Measurements from ENCODE around the gene CAMK1D.
"Not testable (repeated sequence)": the region's sequence is repeated elsewhere in the genome, so short reads cannot be mapped to it uniquely, and the experiment has no call there.

Gene CAMK1D

DNA sequence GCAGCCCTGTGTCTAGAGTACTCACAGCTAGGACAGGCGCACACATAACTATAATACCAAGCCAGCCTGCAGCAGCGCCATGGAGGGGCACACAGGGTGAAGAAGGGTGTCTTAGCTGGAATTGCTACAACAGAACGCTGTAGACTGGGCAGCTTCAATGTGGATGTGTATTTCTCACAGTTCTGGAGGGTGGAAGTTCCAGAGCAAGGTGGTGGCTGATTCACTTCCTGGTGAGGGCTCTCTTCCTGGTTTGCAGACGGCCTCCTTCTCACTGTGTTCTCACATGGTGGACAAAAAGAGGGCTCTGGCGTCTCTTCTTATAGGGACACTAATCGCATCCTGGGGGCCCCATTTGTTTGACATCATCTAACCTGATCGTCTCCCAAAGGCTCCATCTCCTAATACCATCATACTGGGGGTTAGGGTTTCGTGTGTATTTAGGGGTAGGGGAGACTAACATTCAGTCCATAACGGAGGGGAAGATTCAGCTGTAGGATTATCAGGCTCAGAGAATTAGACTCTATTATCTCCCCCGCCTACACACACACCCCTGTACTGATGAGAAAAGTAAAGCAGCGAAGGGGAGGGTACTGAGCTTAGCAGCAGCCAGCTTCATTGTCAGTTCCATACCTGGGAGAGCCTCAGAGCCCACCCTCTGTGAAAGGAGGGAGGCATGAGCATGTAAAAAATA lies 363.1 kb downstream of the CAMK1D start:
- no peak overlapping the region for H3K4me3 ChIP-seq (ENCODE audit: low read depth, low read length)
- no peak for DNase-seq (ENCODE audit: low read depth)

DNA sequence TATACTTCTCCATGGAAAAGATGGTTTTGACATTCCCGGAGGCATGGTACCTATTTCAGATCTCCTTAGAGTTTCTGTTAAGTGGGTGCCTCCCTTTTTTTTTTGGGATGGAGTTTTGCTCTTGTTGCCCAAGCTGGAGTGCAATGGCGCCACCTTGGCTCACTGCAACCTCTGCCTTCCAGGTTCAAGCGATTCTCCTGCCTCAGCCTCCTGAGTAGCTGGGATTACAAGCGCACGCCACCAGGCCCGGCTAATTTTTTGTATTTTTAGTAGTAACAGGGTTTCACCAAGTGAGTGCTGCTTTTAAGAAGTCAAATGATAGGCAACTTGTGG lies 363.6 kb downstream of the CAMK1D start:
- H3K4me3 ChIP-seq (ENCODE audit: low read depth, low read length): not testable (repeated sequence)

GRCh38 chr10:12716042-12716441 lies 366.7 kb downstream of the CAMK1D start:
- no peak overlapping the region for H3K4me3 ChIP-seq (ENCODE audit: low read depth, low read length)
- no peak for DNase-seq (ENCODE audit: low read depth)

More for the DNA sequence above, 363.6 kb downstream of the CAMK1D start:
- DNase-seq (ENCODE audit: low read depth): not testable (repeated sequence)

- no peak for DNase-seq (ENCODE audit: low read depth)
- H3K4me3 ChIP-seq (ENCODE audit: low read depth, low read length): no peak overlapping the region
Measured at GRCh38 chr10:12717981-12718707, 368.8 kb downstream of the CAMK1D start.

- no peak overlapping the region for H3K4me3 ChIP-seq (ENCODE audit: low read depth, low read length)
- no peak for DNase-seq (ENCODE audit: low read depth)
Measured at GRCh38 chr10:12719365-12719764, 370.0 kb downstream of the CAMK1D start.

GRCh38 chr10:12720217-12720981 lies 371.1 kb downstream of the CAMK1D start:
- peak; percentile 72 for DNase-seq (ENCODE audit: low read depth)

DNA sequence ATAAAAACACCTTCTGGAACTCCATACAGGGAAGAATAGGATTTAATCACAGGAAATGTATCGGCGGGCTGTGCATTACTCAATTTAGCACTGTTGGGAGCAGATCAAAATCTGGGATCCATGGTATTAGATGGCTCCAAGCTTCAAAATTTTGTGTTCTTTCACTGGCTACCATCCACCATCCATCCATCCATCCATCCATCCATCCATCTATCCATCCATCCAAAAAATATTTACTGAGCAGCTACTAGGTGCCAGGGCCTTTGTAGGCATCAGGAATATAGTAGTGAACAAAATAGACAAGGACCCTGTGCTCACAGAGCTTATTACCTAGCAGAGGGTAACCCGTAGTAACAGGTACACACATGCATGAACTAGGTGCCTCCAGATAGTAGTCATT lies 372.0 kb downstream of the CAMK1D start:
- H3K4me3 ChIP-seq (ENCODE audit: low read depth, low read length): no peak overlapping the region
- DNase-seq (ENCODE audit: low read depth): no peak

More at GRCh38 chr10:12720217-12720981, 371.1 kb downstream of the CAMK1D start:
- no peak overlapping the region for H3K4me3 ChIP-seq (ENCODE audit: low read depth, low read length)

DNA sequence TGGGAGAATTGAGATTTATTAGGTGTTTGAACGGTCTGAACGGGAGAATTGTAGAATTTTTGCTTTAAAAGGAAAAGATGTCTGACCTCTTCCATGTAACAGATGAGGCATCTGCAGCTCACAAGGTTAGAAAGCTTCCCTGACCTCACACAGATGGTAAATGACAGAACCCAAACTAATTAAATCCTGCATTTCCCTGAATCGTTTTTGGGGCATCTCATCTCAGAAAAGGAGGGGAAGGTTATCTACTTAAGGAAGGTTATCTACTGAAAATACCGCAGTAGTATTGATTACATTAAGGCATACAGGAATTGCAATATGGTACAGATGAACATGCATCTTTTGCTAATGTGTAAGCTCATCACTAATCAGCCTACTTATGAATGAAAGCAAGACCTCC lies 373.9 kb downstream of the CAMK1D start:
- DNase-seq (ENCODE audit: low read depth): no peak

GRCh38 chr10:12724807-12725579 lies 375.6 kb downstream of the CAMK1D start:
- no peak overlapping the region for H3K4me3 ChIP-seq (ENCODE audit: low read depth, low read length)
- no peak for DNase-seq (ENCODE audit: low read depth)

More for the DNA sequence above, 373.9 kb downstream of the CAMK1D start:
- no peak overlapping the region for H3K4me3 ChIP-seq (ENCODE audit: low read depth, low read length)

- not testable (repeated sequence) for DNase-seq (ENCODE audit: low read depth); H3K4me3 ChIP-seq (ENCODE audit: low read depth, low read length)
Measured at GRCh38 chr10:12725580-12725888, 376.2 kb downstream of the CAMK1D start.

DNA sequence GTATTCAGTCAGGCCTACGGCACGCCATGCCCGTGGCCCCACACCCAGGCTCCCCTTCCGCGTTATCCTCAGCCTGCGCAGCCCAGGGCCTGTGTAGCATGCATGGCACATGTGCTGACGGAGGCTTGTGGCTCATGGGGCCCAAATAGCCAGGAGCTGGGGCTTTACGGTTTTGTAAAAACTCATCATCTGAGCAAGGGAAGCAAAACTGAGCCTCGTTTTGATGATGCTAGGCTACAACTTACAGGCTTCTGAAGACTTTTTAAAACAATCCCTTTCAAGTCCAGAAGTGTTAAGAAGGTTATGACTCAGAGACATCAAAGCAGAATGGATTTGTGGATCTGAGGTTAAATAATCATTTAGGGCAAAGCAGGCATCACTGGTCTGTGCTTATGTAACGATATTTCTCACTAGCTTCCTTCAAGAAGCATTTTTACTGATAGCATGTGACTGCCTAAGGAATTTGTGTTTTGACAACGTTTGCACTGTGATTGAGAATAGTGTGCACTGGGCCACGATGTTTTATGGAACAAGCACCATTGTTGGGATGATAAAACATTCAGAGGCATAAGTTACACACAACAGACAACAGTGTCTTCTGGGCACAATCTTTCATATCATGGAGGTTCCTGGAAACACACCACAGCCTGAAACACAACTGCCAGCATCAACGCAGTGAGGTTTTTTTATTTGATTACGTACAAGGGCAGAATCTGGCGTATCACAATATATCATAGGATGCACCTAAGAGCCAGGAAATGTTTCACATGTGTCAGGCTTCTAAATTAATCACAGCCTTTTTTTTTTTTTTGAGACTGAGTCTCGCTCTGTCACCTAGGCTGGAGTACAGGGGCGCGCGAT lies 377.9 kb downstream of the CAMK1D start:
- no peak for DNase-seq (ENCODE audit: low read depth)
- H3K4me3 ChIP-seq (ENCODE audit: low read depth, low read length): no peak overlapping the region

GRCh38 chr10:12727832-12728215 lies 378.5 kb downstream of the CAMK1D start:
- H3K4me3 ChIP-seq (ENCODE audit: low read depth, low read length): no peak overlapping the region
- no peak for DNase-seq (ENCODE audit: low read depth)

DNA sequence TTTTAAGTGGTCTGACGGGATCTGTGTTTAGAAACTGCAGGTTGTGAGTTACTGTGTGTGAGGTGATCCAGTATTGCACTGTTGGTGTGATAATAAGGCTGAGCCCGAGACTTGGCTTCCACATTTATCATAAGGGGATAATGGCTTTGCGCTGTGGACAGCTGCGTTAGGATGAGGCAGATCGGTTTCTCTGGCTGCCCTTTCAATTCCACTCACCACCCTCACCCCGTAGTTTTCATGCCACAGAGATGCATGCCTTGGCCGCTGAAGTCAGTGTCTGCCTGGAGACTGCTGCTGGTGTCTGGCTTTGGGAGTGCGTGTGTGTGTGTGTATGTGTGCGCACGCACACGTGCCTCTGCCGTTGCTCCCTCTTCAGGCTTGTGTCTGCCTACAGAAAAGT lies 379.1 kb downstream of the CAMK1D start:
- H3K4me3 ChIP-seq (ENCODE audit: low read depth, low read length): no peak overlapping the region
- no peak for DNase-seq (ENCODE audit: low read depth)

DNA sequence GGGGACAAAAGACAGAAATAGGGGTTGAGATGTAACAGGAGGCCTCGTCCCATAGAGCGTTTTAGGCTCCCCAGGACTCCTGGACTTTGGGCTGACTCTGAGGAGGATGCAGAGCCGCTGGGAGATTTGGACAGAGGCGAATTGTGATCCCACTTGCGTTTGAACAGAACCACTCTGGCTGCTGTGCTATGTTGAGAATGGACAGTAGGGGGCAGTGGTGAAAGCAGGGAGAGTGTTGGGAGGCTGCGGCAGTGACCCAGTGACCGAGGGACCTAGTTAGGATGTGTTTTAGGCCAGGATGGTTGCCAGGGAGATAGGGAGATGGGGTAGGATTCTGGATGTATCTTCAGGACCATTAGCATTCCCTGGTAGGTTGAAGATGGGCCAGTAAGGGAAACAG lies 380.5 kb downstream of the CAMK1D start:
- no peak overlapping the region for H3K4me3 ChIP-seq (ENCODE audit: low read depth, low read length)
- no peak for DNase-seq (ENCODE audit: low read depth)

DNA sequence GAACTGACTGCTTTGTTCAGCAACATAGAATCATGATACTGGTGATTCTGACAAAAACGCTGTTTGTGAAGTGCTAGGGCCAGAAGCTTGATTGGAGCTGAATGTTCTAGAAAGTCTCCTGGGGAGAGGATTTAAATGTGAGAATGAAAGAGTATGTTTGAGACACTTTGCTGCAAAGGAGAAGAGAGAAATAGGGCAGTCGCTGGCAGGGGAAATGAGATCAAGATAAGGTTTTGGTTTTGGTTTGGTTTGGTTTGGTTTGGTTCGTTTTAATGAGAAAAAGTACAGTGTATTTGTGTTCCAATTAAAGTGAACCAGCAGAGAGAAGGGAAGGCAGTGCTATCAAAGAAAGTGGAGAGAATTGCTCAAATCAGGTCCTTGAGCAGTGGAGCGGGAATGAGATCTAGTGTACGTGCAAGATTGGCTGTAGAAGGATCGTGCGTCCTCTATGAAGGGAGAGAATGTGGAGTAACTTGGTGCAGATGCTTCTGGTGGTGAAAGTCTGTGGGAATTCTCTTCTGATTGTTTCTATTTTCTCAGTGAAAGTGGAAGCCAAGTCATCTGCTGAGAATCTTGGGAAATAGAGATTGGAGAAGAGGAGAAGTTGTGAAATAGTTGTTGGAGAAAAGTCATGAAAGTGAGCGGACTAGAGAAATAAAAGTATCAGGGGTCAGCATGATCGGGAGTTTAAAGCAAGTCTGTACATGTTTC lies 381.6 kb downstream of the CAMK1D start:
- DNase-seq (ENCODE audit: low read depth): no peak
- H3K4me3 ChIP-seq (ENCODE audit: low read depth, low read length): no peak overlapping the region

GRCh38 chr10:12733271-12733670 lies 383.9 kb downstream of the CAMK1D start:
- H3K4me3 ChIP-seq (ENCODE audit: low read depth, low read length): no peak overlapping the region

GRCh38 chr10:12735843-12736462 lies 386.6 kb downstream of the CAMK1D start:
- DNase-seq (ENCODE audit: low read depth): no peak
- H3K4me3 ChIP-seq (ENCODE audit: low read depth, low read length): no peak overlapping the region

More at GRCh38 chr10:12733271-12733670, 383.9 kb downstream of the CAMK1D start:
- no peak for DNase-seq (ENCODE audit: low read depth)

GRCh38 chr10:12740813-12741212 lies 391.5 kb downstream of the CAMK1D start:
- DNase-seq (ENCODE audit: low read depth): no peak
- H3K4me3 ChIP-seq (ENCODE audit: low read depth, low read length): no peak overlapping the region

All from skeletal muscle cell (primary cell).